Natural killer cell (primary cell): Measurements from ENCODE around the gene ABI3. TPM values are rescaled to one million over a fixed set of nuclear protein-coding genes. Genes with fewer than 3 reads are reported as not detected.
A peak's percentile ranks its signal among the peaks of the same experiment; 100 is the strongest.

Source experiments
- ATAC-seq, 3 donors: fragments of 150-1000 bp in 2 of 3; fragments of 200-7000 bp in 1 of 3; cut with Tn5 transposase; 1 replicate in 1 of 3; 2 replicates in 2 of 3; pipeline ENCODE4 v1.10.0; 2021; ENCODE audit warnings: mild to moderate bottlenecking in 2 of 3, moderate library complexity in 2 of 3
- DNase-seq, 2 donors: peaks; one replicate each; pipeline versions ENCODE4 v3.0.0 to v3.0.0-alpha.2; 2013 to 2021; ENCODE audit warnings: mixed read lengths in 1 of 2
- H3K27ac ChIP-seq: one replicate; pipeline ENCODE4 v1.5.1; 2013; ENCODE audit warnings: mild to moderate bottlenecking, low read length
- H3K27me3 ChIP-seq: one replicate; pipeline ENCODE4 v1.6.1; 2013; ENCODE audit warnings: low read length; ENCODE audit not compliant: control insufficient read depth, insufficient read depth
- H3K36me3 ChIP-seq: one replicate; pipeline ENCODE4 v1.6.1; 2013; ENCODE audit warnings: low read length; ENCODE audit not compliant: control insufficient read depth, insufficient read depth
- H3K4me1 ChIP-seq: one replicate; pipeline ENCODE4 v1.6.1; 2013; ENCODE audit warnings: low read length; ENCODE audit not compliant: control insufficient read depth, insufficient read depth
- H3K4me3 ChIP-seq: one replicate; pipeline ENCODE4 v1.5.1; 2013; ENCODE audit warnings: low read length
- H3K9me3 ChIP-seq: one replicate; pipeline ENCODE4 v1.6.1; 2013; ENCODE audit warnings: low read length; ENCODE audit not compliant: control insufficient read depth, insufficient read depth
- H3K27ac Mint-ChIP-seq, 2 donors: one replicate each; pipeline ENCODE4 v1.8.0; 2022; ENCODE audit warnings: mild to moderate bottlenecking in 2 of 2, mixed read lengths in 2 of 2, moderate library complexity in 1 of 2
- H3K27me3 Mint-ChIP-seq, 2 donors: one replicate each; pipeline ENCODE4 v1.8.0; 2022; ENCODE audit warnings: low read depth in 2 of 2, mixed read lengths in 2 of 2
- H3K36me3 Mint-ChIP-seq: one replicate; pipeline ENCODE4 v1.8.0; 2022; ENCODE audit warnings: mixed read lengths
- H3K4me1 Mint-ChIP-seq, 2 donors: one replicate each; pipeline ENCODE4 v1.8.0; 2022; ENCODE audit warnings: mixed read lengths in 2 of 2
- H3K4me3 Mint-ChIP-seq: one replicate; pipeline ENCODE4 v1.8.0; 2022; ENCODE audit warnings: mild to moderate bottlenecking, moderate library complexity, mixed read lengths
- H3K9me3 Mint-ChIP-seq, 2 donors: one replicate each; pipeline ENCODE4 v1.8.0; 2022; ENCODE audit warnings: mixed read lengths in 2 of 2
- WGBS: methylation state at CpG from one replicate; pipeline ENCODE4 v1.1.7; 2013; ENCODE audit warnings: missing lambda C conversion rate; ENCODE audit not compliant: insufficient coverage; 5-methylcytosine and 5-hydroxymethylcytosine counted together
- intact Hi-C: fragments of 100-400 bp; cut with micrococcal nuclease; formaldehyde crosslinking; loops from one replicate; pipeline ENCODE4 v1.14.2; 2022
- total RNA-seq, 4 donors: library from RNA; stranded (reverse); fragments of 120-200 nt in 1 of 4; gene quantifications; one replicate each; pipeline versions ENCODE4 v1.2.3 to v1.2.4, GENCODE V29; 2013 to 2022
- TF ChIP-seq, protein P1 (sequence below): fragments of 200-600 bp; IDR thresholded peaks from one replicate; pipeline ENCODE4 v1.8.0; 2022; ENCODE audit warnings: antibody characterized with exemption

ABI3 gene
- total RNA-seq, 3 donors from 2014 or later (not counting 1 experiment from before 2014, with no cell fraction given), result 82.9 to 131 (median 101) TPM

DNA sequence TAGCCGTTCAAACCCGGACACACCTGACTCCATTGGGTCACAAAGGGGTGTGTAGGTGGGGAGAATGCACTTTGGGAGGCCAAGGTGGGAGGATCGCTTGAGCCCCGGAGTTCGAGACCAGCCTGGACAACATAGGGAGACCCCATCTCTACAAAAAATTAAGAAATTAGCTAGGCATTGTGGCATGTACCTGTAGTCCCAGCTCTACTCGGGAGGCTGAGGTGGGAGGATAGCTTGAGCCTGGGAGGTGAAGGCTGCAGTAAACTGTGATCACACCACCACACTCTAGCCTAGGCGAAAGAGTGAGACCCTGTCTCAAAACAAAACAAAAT lies 21.0 kb downstream of the ABI3 start:
- no peak for ATAC-seq
- Mint-ChIP-seq H3K9me3 (no peaks in the 10 kb centered on the region), H3K27ac (peak overlapping the region; percentile 35 to 59), H3K27me3 (no peaks in the 10 kb centered on the region), H3K4me3 (peak overlapping the region; percentile 91), H3K4me1 (peaks cover 18 to 42% of the 10 kb centered on the region in 2 donors), H3K36me3 (no peaks in the 10 kb centered on the region)
- Histone ChIP-seq H3K4me3 (no peak overlapping the region), H3K27me3 (no peaks in the 10 kb centered on the region), H3K27ac (no peak overlapping the region), H3K9me3 (no peaks in the 10 kb centered on the region), H3K4me1 (peaks cover 30% of the 10 kb centered on the region), H3K36me3 (peaks cover 2% of the 10 kb centered on the region)
- intact Hi-C loops, result no loop called here
- 69% methylated on average over 6 of the region's 7 CpGs for WGBS
- no peak for DNase-seq
- TF ChIP-seq, protein P1, sequence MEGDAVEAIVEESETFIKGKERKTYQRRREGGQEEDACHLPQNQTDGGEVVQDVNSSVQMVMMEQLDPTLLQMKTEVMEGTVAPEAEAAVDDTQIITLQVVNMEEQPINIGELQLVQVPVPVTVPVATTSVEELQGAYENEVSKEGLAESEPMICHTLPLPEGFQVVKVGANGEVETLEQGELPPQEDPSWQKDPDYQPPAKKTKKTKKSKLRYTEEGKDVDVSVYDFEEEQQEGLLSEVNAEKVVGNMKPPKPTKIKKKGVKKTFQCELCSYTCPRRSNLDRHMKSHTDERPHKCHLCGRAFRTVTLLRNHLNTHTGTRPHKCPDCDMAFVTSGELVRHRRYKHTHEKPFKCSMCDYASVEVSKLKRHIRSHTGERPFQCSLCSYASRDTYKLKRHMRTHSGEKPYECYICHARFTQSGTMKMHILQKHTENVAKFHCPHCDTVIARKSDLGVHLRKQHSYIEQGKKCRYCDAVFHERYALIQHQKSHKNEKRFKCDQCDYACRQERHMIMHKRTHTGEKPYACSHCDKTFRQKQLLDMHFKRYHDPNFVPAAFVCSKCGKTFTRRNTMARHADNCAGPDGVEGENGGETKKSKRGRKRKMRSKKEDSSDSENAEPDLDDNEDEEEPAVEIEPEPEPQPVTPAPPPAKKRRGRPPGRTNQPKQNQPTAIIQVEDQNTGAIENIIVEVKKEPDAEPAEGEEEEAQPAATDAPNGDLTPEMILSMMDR, result no peak

DNA sequence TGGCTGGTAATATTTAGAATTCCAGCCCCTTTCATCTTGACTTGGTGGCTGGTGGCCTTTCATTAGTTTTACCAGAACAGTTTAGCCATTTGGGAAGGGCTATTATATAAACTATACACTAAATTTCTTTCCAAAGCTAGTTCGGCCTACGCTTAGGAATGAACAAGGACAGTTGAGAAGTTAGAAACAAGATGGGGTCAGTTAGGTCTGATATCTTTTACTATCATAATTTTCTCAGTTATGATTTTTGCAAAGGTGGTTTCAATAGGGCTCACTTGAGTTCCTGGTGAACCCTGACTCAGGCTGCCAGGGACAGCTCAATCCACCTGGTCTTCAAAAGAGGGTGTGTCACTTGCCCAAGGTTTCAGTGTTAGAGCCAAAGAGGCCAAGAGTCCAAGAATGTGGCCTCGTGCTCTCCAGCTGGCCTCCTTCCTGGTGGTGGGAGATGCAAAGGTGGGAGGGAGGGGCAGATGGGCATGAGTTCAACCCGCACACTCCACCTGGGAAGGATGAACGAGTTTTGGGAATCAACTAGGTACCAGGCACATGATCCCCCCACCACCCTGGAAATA lies 24.1 kb downstream of the ABI3 start:
- Mint-ChIP-seq H3K27me3 (peaks cover 0 to 3% of the 10 kb centered on the region in 2 donors), H3K4me1 (peaks cover 9 to 20% of the 10 kb centered on the region in 2 donors), H3K27ac (no peak overlapping the region), H3K4me3 (no peak overlapping the region), H3K9me3 (no peaks in the 10 kb centered on the region), H3K36me3 (no peaks in the 10 kb centered on the region)
- ATAC-seq, result no peak
- TF ChIP-seq, protein P1, result no peak
- no peaks in the 10 kb centered on the region for H3K36me3 ChIP-seq
- no peaks in the 10 kb centered on the region for H3K27me3 ChIP-seq
- no peak overlapping the region for H3K4me3 ChIP-seq
- H3K9me3 ChIP-seq, result no peaks in the 10 kb centered on the region
- H3K4me1 ChIP-seq, result peaks cover 18% of the 10 kb centered on the region
- WGBS, result 97% methylated on average over 3 of the region's 5 CpGs
- intact Hi-C loops, result no loop called here
- DNase-seq, result no peak
- no peak overlapping the region for H3K27ac ChIP-seq

DNA sequence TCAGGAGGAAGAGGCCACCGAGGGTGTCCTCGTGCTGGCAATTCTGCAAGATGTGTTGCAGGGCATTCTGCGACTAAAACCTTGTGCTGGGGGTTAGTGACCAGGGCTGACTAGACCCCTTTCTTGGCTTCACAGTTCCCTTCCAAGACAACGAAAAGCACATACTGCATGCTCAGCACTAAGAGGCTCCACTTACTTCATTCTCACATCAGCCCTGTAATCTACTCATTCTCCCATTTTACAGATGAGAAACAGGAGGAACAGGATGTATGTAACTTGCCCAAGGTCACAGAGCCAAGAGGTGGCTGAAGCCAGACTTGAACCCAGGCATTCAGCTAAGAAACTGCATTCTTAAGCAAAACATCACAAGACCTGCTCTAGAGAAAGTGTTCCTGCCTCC lies 25.4 kb downstream of the ABI3 start:
- Histone ChIP-seq H3K4me3 (no peak overlapping the region), H3K27ac (no peak overlapping the region), H3K27me3 (no peaks in the 10 kb centered on the region), H3K36me3 (no peaks in the 10 kb centered on the region), H3K9me3 (no peaks in the 10 kb centered on the region), H3K4me1 (peaks cover 7% of the 10 kb centered on the region)
- no peak for DNase-seq
- WGBS, result 82% methylated on average over 4 of the region's 4 CpGs
- no peak overlapping the region for H3K4me3 Mint-ChIP-seq
- H3K9me3 Mint-ChIP-seq, result no peaks in the 10 kb centered on the region
- H3K4me1 Mint-ChIP-seq, result peaks cover 7 to 10% of the 10 kb centered on the region in 2 donors
- no peak overlapping the region for H3K27ac Mint-ChIP-seq
- TF ChIP-seq, protein P1, result no peak
- intact Hi-C loops, result no loop called here
- ATAC-seq, result no peak
- peaks cover 0 to 3% of the 10 kb centered on the region in 2 donors for H3K27me3 Mint-ChIP-seq
- H3K36me3 Mint-ChIP-seq, result no peaks in the 10 kb centered on the region

DNA sequence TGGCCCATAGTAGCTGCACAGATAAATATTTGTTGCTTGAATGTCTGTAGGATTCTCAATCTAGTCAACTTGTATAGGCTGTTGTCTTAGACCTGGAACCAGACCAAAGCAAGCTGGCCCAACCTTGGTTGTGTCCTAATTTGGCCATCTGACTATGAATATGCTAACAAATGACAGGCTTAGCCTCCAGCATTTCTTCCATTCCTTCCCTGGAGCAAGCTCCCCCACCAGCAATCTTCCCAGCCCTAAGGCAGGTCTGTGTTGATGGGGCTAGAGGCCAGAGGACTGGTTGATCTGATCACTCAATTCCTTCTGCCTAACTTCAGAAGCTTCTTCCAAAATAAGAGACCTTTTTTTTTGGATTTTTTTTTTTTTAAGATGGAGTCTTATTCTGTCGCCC lies 29.5 kb downstream of the ABI3 start:
- Histone ChIP-seq H3K4me3 (no peak overlapping the region), H3K36me3 (no peaks in the 10 kb centered on the region), H3K9me3 (no peaks in the 10 kb centered on the region), H3K4me1 (no peaks in the 10 kb centered on the region), H3K27ac (no peak overlapping the region), H3K27me3 (no peaks in the 10 kb centered on the region)
- H3K27me3 Mint-ChIP-seq, result peaks cover 0 to 3% of the 10 kb centered on the region in 2 donors
- ATAC-seq, result no peak
- intact Hi-C loops, result no loop called here
- no CpG with 5 or more reads among the region's 1 CpG for WGBS
- H3K9me3 Mint-ChIP-seq, result no peaks in the 10 kb centered on the region
- H3K4me3 Mint-ChIP-seq, result no peak overlapping the region
- TF ChIP-seq, protein P1, result no peak
- no peak overlapping the region for H3K27ac Mint-ChIP-seq
- H3K4me1 Mint-ChIP-seq, result no peaks in the 10 kb centered on the region
- no peak for DNase-seq
- H3K36me3 Mint-ChIP-seq, result no peaks in the 10 kb centered on the region
